ENCODE results near the gene GRAMD2B. TPM values are rescaled to one million over a fixed set of nuclear protein-coding genes. Genes with fewer than 3 reads are reported as not detected.

The GRAMD2B gene
- total and polyA plus RNA-seq, 2 of the 8 experiments (the other 6 are each of a cell fraction or from before 2014, with no cell fraction given) = 6.4 to 9.4 TPM

DNA sequence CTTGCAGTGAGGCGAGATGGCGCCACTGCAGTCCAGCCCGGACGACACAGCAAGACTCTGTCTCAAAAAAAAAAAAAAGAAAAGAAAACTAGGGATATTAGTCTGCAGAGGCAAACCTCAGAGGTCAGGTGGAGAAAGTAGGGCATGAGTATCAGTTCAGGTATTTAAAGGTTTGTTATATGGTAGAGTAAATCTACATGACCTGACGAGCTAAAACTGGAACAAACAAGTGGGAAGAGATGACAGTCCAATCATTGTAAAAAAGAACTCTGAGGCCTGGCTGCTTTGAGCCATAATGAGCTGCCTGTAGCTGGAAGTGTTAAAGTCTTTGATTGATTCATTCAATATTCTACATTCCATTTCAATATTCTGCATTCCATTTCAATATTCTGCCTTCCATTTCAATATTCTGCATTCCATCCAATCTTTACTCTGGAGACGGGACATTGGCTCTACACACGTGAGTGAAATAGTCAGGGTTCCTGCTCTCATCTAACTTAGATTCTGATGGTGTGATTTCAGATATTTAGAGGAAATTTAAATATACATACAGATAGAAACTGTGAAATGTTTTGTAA, 28.9 kb upstream of the GRAMD2B start:
- H2AK5ac ChIP-seq (ENCODE audit: low read depth, low read length) = no peak overlapping the region
- no peak overlapping the region for H3K14ac ChIP-seq (ENCODE audit: insufficient read length)
- POLR2A ChIA-PET (ENCODE audit: partially characterized antibody) = no interaction called here
- H3K18ac ChIP-seq (ENCODE audit: extremely low read depth, low read length) = no peak overlapping the region
- H2BK5ac ChIP-seq (ENCODE audit: low read depth, low read length) = no peak overlapping the region
- no peak overlapping the region for H3K4ac ChIP-seq (replicated peaks; ENCODE audit: insufficient read length, low read depth, low read length)
- WGBS, 2 experiments (ENCODE audit: extremely low coverage in 1 of 2, insufficient coverage in 1 of 2, insufficient read length in 1 of 2, insufficient replicate concordance in 2 of 2, low coverage in 1 of 2, low lambda C conversion rate in 2 of 2, missing lambda C conversion rate in 1 of 2) = 84% methylated on average over 7 of the region's 7 CpGs; no CpG with 5 or more reads in 1 of the 2 experiments
- H4K20me1 ChIP-seq (replicated peaks in 1 of 2; ENCODE audit: control insufficient read depth in 1 of 2, insufficient read depth in 2 of 2, low read length in 2 of 2) = no peaks in the 10 kb centered on the region
- no peak overlapping the region for H2BK120ac ChIP-seq (replicated peaks; ENCODE audit: low read depth, low read length)
- H3K56ac ChIP-seq (replicated peaks; ENCODE audit: insufficient read length, low read depth, low read length) = no peak overlapping the region
- no peak overlapping the region for H2BK12ac ChIP-seq (ENCODE audit: low read depth, low read length)
- CTCF ChIA-PET (ENCODE audit: partially characterized antibody) = interaction anchor here (1.0 kb wide), 2 partner anchors 10 to 41 kb away, joined by 3 read pairs; no protein-coding TSS in a partner anchor
- no peak overlapping the region for H3K4me3 ChIP-seq (ENCODE audit: extremely low read depth in 1 of 4, insufficient read depth in 2 of 4, low read depth in 3 of 4, low read length in 4 of 4)
- H4K91ac ChIP-seq (replicated peaks; ENCODE audit: insufficient read length, low read length) = no peak overlapping the region
- DNase-seq (ENCODE audit: low read depth in 1 of 2, low spot score in 2 of 2) = no peak
- no peaks in the 10 kb centered on the region for H3K9me3 ChIP-seq (ENCODE audit: insufficient read depth in 2 of 2, low read depth in 1 of 2, low read length in 1 of 2)
- H3K79me2 ChIP-seq (ENCODE audit: control insufficient read depth in 1 of 2, insufficient read depth in 2 of 2, low read length in 2 of 2) = no peaks in the 10 kb centered on the region
- no peaks in the 10 kb centered on the region for H3K79me1 ChIP-seq (ENCODE audit: low read depth, low read length)
- no peak overlapping the region for H4K5ac ChIP-seq (ENCODE audit: insufficient read length, low read depth, low read length)
- TF ChIP-seq CBX8 (IDR thresholded peaks at IDR 0.05; ENCODE audit: borderline replicate concordance, low read depth, low read length) = no peak
- no peak for TF ChIP-seq KDM4A (IDR thresholded peaks at IDR 0.05; ENCODE audit: low read depth, low read length, severe bottlenecking)
- TF ChIP-seq BRCA1 (IDR thresholded peaks at IDR 0.05; ENCODE audit: low read depth, low read length) = no peak
- TF ChIP-seq, protein P1, sequence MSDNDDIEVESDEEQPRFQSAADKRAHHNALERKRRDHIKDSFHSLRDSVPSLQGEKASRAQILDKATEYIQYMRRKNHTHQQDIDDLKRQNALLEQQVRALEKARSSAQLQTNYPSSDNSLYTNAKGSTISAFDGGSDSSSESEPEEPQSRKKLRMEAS (IDR thresholded peaks at IDR 0.05) = no peak
- no peak for TF ChIP-seq RNF2 (IDR thresholded peaks at IDR 0.05; ENCODE audit: borderline replicate concordance, low read depth, low read length, missing control alignments, poor library complexity, severe bottlenecking)
- TF ChIP-seq TAF7 (optimal IDR thresholded peaks at IDR 0.05; ENCODE audit: borderline replicate concordance, low read depth, low read length) = no peak
- no peak for TF ChIP-seq CEBPB (IDR thresholded peaks at IDR 0.05; ENCODE audit: low read depth, low read length)
- H3K4me1 ChIP-seq (replicated peaks in 1 of 4; ENCODE audit: control insufficient read depth in 3 of 4, insufficient read depth in 4 of 4, low read length in 3 of 4) = no peaks in the 10 kb centered on the region; a peak in 2 of 7 replicates
- H2BK15ac ChIP-seq (ENCODE audit: low read length) = no peak overlapping the region
- no peak overlapping the region for H3K4me2 ChIP-seq (ENCODE audit: insufficient read depth in 1 of 2, low read depth in 2 of 2, low read length in 2 of 2)
- H4K8ac ChIP-seq (ENCODE audit: extremely low read depth, insufficient read depth, low read length) = no peak overlapping the region
- H3K27ac ChIP-seq (ENCODE audit: low read depth, low read length) = no peak overlapping the region
- no peak overlapping the region for H2BK20ac ChIP-seq (ENCODE audit: low read length)
- H3K36me3 ChIP-seq (ENCODE audit: control insufficient read depth in 2 of 4, insufficient read depth in 4 of 4, low read length in 3 of 4) = no peaks in the 10 kb centered on the region
- no peaks in the 10 kb centered on the region for H3K27me3 ChIP-seq (replicated peaks in 1 of 4; ENCODE audit: control insufficient read depth in 3 of 4, extremely low read depth in 1 of 4, insufficient read depth in 3 of 4, low read length in 3 of 4)
- no peak for FAIRE-seq
- no peak overlapping the region for H3K9ac ChIP-seq (replicated peaks in 1 of 4; ENCODE audit: extremely low read depth in 1 of 4, low read depth in 3 of 4, low read length in 3 of 4)
- H3K23me2 ChIP-seq (ENCODE audit: low read depth, low read length) = no peaks in the 10 kb centered on the region
- H2AFZ ChIP-seq (ENCODE audit: low read length) = no peak overlapping the region
- H3K23ac ChIP-seq (ENCODE audit: insufficient read length) = no peak overlapping the region

Data from H1 (cell line).